GM12873 (cell line): ENCODE data around the gene SPAG9.

Experiments
- CTCF ChIP-seq: IDR thresholded peaks from 2 replicates; pipeline ENCODE4 v1.5.1; 2012; ENCODE audit warnings: low read depth, mild to moderate bottlenecking, moderate library complexity, low read length, control low read depth; ENCODE audit not compliant: insufficient read depth; ENCODE audit errors: missing control alignments

The SPAG9 gene

GRCh38 chr17:51161541-51161940 is 40.9 kb upstream of the SPAG9 start:
- TF ChIP-seq CTCF, result no peak

- TF ChIP-seq CTCF, result no peak
Observed at GRCh38 chr17:51159604-51160003, 38.9 kb upstream of the SPAG9 start.

- TF ChIP-seq CTCF, result no peak
Observed at GRCh38 chr17:51155416-51155815, 34.7 kb upstream of the SPAG9 start.

- TF ChIP-seq CTCF, result no peak
Observed at GRCh38 chr17:51154176-51154575, 33.5 kb upstream of the SPAG9 start.

GRCh38 chr17:51153210-51154072 is 32.8 kb upstream of the SPAG9 start, which contains the start of gene NME1:
Gene NME1, plus strand, starts transcription at chr17:51153559. Its CDS starts 2,096 bp downstream, at chr17:51155655.
- TF ChIP-seq CTCF, result peak; percentile 83

GRCh38 chr17:51152766-51153209 is 32.1 kb upstream of the SPAG9 start:
- TF ChIP-seq CTCF, result no peak

- TF ChIP-seq CTCF, result no peak
Observed at GRCh38 chr17:51150932-51151331, 30.3 kb upstream of the SPAG9 start.
